ENCODE data around the gene ANGPTL4.

The ANGPTL4 gene

DNA sequence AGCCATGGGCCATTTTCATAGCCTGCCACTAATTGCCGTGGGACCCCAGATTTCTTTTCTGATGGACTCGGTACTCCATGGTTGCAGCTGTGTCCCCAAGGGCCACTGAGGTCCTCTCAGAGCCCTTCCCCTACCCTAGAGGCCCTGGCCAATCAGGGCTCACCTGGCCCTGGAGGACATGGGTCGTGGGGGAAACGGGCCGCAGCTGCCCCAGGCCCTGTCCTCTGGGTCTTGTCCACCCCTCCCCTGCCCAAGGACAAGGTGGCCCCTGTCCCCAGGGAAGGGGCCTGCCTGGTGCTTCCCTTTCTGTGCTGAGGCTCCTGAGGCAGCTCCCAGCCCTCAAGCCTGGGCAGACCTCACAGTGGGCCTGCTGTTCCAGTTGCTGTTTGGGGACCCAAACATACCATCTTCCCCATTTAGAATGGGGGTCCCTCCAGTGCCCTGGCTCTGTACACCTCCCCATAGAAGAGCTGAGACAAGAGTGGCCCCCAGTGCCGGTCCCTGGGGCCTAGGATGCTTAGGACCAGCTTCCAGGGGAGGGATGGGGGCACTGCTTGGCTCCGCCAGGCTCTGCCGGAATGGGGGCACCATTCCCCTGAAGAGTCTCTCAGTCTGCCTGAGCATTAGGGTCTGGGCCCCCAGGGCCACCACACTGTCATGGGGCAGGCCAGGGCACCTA lies 29.4 kb downstream of the ANGPTL4 start:
- Histone ChIP-seq H3K4me2 (ENCODE audit: low read depth, low read length) (no peak overlapping the region), H3F3A (ENCODE audit: insufficient read depth, low read length) (no peaks in the 10 kb centered on the region; the same call in 1 of the 2 replicates), H3K27me3 (replicated peaks; ENCODE audit: insufficient read depth, low read length) (no peaks in the 10 kb centered on the region), H4K20me1 (ENCODE audit: insufficient read depth, low read length) (peaks cover 19% of the 10 kb centered on the region; the same call in 1 of the 2 replicates), H3K4me1 (ENCODE audit: low read length) (peaks cover 13% of the 10 kb centered on the region), H3K79me2 (ENCODE audit: low read length) (peaks cover 73% of the 10 kb centered on the region), H3K27ac (ENCODE audit: low read length) (no peak overlapping the region), H3K4me3 (ENCODE audit: low read length) (no peak overlapping the region), H2AFZ (ENCODE audit: low read length) (no peak overlapping the region), H3K9me2 (replicated peaks; ENCODE audit: insufficient read depth, low read length) (no peaks in the 10 kb centered on the region), H3K36me3 (replicated peaks; ENCODE audit: insufficient read depth, low read length) (no peaks in the 10 kb centered on the region), H3K9me3 (replicated peaks; ENCODE audit: insufficient read depth, low read length) (no peaks in the 10 kb centered on the region), H3K9ac (ENCODE audit: low read length) (no peak overlapping the region)
- TF ChIP-seq EZH2phosphoT487 (IDR thresholded peaks at IDR 0.05; ENCODE audit: low read length) (no peak), EZH2 (optimal IDR thresholded peaks at IDR 0.05; ENCODE audit: low read depth, low read length) (no peak)
- TF ChIP-seq, protein P1, sequence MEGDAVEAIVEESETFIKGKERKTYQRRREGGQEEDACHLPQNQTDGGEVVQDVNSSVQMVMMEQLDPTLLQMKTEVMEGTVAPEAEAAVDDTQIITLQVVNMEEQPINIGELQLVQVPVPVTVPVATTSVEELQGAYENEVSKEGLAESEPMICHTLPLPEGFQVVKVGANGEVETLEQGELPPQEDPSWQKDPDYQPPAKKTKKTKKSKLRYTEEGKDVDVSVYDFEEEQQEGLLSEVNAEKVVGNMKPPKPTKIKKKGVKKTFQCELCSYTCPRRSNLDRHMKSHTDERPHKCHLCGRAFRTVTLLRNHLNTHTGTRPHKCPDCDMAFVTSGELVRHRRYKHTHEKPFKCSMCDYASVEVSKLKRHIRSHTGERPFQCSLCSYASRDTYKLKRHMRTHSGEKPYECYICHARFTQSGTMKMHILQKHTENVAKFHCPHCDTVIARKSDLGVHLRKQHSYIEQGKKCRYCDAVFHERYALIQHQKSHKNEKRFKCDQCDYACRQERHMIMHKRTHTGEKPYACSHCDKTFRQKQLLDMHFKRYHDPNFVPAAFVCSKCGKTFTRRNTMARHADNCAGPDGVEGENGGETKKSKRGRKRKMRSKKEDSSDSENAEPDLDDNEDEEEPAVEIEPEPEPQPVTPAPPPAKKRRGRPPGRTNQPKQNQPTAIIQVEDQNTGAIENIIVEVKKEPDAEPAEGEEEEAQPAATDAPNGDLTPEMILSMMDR (IDR thresholded peaks at IDR 0.05; ENCODE audit: low read length): no peak
- DNase-seq: no peak

DNA sequence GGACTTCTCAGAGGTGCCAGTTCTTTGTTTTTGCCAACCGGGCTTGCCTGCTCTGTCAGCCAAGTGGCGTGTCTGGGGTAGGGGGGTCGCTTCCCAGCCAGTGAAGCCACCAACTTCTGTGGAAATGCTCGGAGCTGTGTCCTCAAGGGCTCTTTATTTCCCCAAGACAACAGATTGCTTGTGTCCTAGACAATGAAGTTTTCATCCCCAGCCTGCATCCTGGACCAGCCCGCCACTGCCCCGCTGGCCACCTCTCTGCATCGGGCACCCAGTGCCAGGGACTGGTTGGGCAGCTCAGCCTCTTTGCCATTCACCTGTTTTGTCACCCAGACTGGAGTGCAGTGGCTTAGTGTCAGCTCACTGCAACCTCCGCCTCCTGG lies 29.9 kb downstream of the ANGPTL4 start:
- no peak for DNase-seq
- Histone ChIP-seq H4K20me1 (ENCODE audit: insufficient read depth, low read length) (peaks cover 19% of the 10 kb centered on the region; the same call in 1 of the 2 replicates), H3F3A (ENCODE audit: insufficient read depth, low read length) (no peaks in the 10 kb centered on the region; the same call in 1 of the 2 replicates), H3K9me2 (replicated peaks; ENCODE audit: insufficient read depth, low read length) (no peaks in the 10 kb centered on the region), H3K79me2 (ENCODE audit: low read length) (peaks cover 76% of the 10 kb centered on the region), H3K4me3 (ENCODE audit: low read length) (no peak overlapping the region), H3K4me1 (ENCODE audit: low read length) (peaks cover 13% of the 10 kb centered on the region), H3K9ac (ENCODE audit: low read length) (no peak overlapping the region), H3K27ac (ENCODE audit: low read length) (no peak overlapping the region), H2AFZ (ENCODE audit: low read length) (no peak overlapping the region), H3K27me3 (replicated peaks; ENCODE audit: insufficient read depth, low read length) (no peaks in the 10 kb centered on the region), H3K36me3 (replicated peaks; ENCODE audit: insufficient read depth, low read length) (no peaks in the 10 kb centered on the region), H3K4me2 (ENCODE audit: low read depth, low read length) (no peak overlapping the region), H3K9me3 (replicated peaks; ENCODE audit: insufficient read depth, low read length) (no peaks in the 10 kb centered on the region)
- TF ChIP-seq EZH2 (optimal IDR thresholded peaks at IDR 0.05; ENCODE audit: low read depth, low read length) (no peak), EZH2phosphoT487 (IDR thresholded peaks at IDR 0.05; ENCODE audit: low read length) (no peak)
- TF ChIP-seq, protein P1 (IDR thresholded peaks at IDR 0.05; ENCODE audit: low read length): no peak

DNA sequence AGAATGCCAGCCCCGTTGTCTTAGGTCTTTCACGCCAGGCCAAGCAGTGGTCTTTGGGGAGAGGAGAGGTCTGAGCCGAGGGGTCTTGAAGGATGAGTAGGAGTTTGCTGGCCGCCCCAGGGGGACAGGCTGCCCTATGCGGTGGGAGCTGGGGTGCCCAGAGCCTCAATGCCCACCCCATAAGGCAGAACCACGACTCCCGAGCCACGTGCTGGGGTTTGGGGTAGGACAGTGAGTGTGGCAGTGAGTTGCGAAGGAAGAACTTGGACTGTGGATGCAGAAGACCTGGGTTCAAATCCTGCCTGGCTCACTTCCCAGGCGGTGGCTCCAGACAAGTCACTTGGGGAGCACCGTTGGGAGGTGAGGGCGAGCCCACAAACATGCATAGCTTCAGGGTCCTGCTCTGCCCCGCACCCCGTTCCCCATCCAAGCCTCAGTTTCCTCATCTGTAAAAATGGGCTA lies 31.7 kb downstream of the ANGPTL4 start:
- Histone ChIP-seq H3K9ac (ENCODE audit: low read length) (no peak overlapping the region), H4K20me1 (ENCODE audit: insufficient read depth, low read length) (peaks cover 19% of the 10 kb centered on the region; the same call in 1 of the 2 replicates), H3K27me3 (replicated peaks; ENCODE audit: insufficient read depth, low read length) (no peaks in the 10 kb centered on the region), H3K27ac (ENCODE audit: low read length) (no peak overlapping the region), H3K9me2 (replicated peaks; ENCODE audit: insufficient read depth, low read length) (no peaks in the 10 kb centered on the region), H2AFZ (ENCODE audit: low read length) (no peak overlapping the region), H3K79me2 (ENCODE audit: low read length) (peaks cover 89% of the 10 kb centered on the region), H3K9me3 (replicated peaks; ENCODE audit: insufficient read depth, low read length) (no peaks in the 10 kb centered on the region), H3K4me2 (ENCODE audit: low read depth, low read length) (no peak overlapping the region), H3F3A (ENCODE audit: insufficient read depth, low read length) (no peaks in the 10 kb centered on the region; the same call in 1 of the 2 replicates), H3K4me3 (ENCODE audit: low read length) (no peak overlapping the region), H3K36me3 (replicated peaks; ENCODE audit: insufficient read depth, low read length) (no peaks in the 10 kb centered on the region), H3K4me1 (ENCODE audit: low read length) (peaks cover 13% of the 10 kb centered on the region)
- TF ChIP-seq, protein P1 (IDR thresholded peaks at IDR 0.05; ENCODE audit: low read length): no peak
- TF ChIP-seq EZH2 (optimal IDR thresholded peaks at IDR 0.05; ENCODE audit: low read depth, low read length): no peak
- TF ChIP-seq EZH2phosphoT487 (IDR thresholded peaks at IDR 0.05; ENCODE audit: low read length): no peak
- DNase-seq: no peak
